GM13976 (cell line): Measurements from ENCODE around the gene LAMP5.

Source experiments
- DNase-seq: peaks from one replicate; pipeline ENCODE4 v3.0.0; 2012; ENCODE audit warnings: low spot score
- CTCF ChIP-seq: IDR thresholded peaks from 2 replicates; pipeline ENCODE4 v1.5.1; 2012; ENCODE audit warnings: borderline replicate concordance, mild to moderate bottlenecking; ENCODE audit not compliant: insufficient read depth; ENCODE audit errors: extremely low read depth, missing control alignments, control extremely low read depth
- in situ Hi-C: fragments of 300-500 bp; cut with MboI; formaldehyde crosslinking; loops from one replicate; pipeline ENCODE4 v1.12.0; 2022; ENCODE audit warnings: low sequenced_read_pairs, mixed read lengths, inconsistent platforms; ENCODE audit not compliant: unreplicated experiment

Gene LAMP5

GRCh38 chr20:9534025-9534424, 19.6 kb downstream of the LAMP5 start:
- in situ Hi-C loops: no loop called here
- TF ChIP-seq CTCF: no peak
- no peak for DNase-seq

GRCh38 chr20:9535449-9535848, 21.1 kb downstream of the LAMP5 start:
- no peak for DNase-seq
- no peak for TF ChIP-seq CTCF
- in situ Hi-C loops: no loop called here

- in situ Hi-C loops: no loop called here
- no peak for DNase-seq
- TF ChIP-seq CTCF: no peak
Measured at GRCh38 chr20:9543214-9543613, 28.8 kb downstream of the LAMP5 start.

- no peak for TF ChIP-seq CTCF
- in situ Hi-C loops: no loop called here
- DNase-seq: no peak
Measured at GRCh38 chr20:9550283-9550682, 35.9 kb downstream of the LAMP5 start.

- no peak for DNase-seq
- no peak for TF ChIP-seq CTCF
- in situ Hi-C loops: no loop called here
Measured at GRCh38 chr20:9550871-9551270, 36.5 kb downstream of the LAMP5 start.

- no peak for TF ChIP-seq CTCF
- DNase-seq: no peak
- in situ Hi-C loops: no loop called here
Measured at GRCh38 chr20:9551808-9552550, 37.6 kb downstream of the LAMP5 start.

GRCh38 chr20:9555781-9556180, 41.4 kb downstream of the LAMP5 start:
- no peak for TF ChIP-seq CTCF

More at GRCh38 chr20:9555781-9556180, 41.4 kb downstream of the LAMP5 start:
- in situ Hi-C loops: no loop called here
- no peak for DNase-seq
